GM12874 (cell line): ENCODE data around the gene KCNA2.

ENCODE experiments used
- TF ChIP-seq, protein P1 (sequence below): IDR thresholded peaks from 2 replicates; pipeline ENCODE4 v1.5.1; 2011; ENCODE audit warnings: low read depth, mild to moderate bottlenecking, control low read depth, low read length, moderate library complexity; ENCODE audit not compliant: insufficient read depth

The KCNA2 gene

DNA sequence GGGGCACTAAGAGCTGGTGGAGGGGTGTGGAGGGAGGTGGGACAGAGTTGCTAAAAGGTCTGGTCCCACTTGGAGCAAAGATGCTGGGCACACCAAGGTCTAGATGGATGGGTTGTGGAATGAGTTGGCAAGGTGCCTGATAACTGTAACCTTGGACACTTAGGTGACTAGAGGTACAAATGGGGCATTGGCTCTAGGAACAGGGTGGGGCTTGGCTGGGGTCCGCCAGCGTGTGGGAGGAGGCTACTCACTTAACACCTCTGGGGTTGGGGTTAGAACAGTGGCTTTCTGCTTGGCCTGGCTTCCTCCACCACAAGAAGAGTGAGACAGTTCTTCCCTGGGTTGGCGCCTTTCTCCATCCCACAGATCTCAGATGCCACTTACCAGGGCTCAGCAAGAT is 17.2 kb downstream of the KCNA2 start:
- TF ChIP-seq, protein P1, sequence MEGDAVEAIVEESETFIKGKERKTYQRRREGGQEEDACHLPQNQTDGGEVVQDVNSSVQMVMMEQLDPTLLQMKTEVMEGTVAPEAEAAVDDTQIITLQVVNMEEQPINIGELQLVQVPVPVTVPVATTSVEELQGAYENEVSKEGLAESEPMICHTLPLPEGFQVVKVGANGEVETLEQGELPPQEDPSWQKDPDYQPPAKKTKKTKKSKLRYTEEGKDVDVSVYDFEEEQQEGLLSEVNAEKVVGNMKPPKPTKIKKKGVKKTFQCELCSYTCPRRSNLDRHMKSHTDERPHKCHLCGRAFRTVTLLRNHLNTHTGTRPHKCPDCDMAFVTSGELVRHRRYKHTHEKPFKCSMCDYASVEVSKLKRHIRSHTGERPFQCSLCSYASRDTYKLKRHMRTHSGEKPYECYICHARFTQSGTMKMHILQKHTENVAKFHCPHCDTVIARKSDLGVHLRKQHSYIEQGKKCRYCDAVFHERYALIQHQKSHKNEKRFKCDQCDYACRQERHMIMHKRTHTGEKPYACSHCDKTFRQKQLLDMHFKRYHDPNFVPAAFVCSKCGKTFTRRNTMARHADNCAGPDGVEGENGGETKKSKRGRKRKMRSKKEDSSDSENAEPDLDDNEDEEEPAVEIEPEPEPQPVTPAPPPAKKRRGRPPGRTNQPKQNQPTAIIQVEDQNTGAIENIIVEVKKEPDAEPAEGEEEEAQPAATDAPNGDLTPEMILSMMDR, result no peak

DNA sequence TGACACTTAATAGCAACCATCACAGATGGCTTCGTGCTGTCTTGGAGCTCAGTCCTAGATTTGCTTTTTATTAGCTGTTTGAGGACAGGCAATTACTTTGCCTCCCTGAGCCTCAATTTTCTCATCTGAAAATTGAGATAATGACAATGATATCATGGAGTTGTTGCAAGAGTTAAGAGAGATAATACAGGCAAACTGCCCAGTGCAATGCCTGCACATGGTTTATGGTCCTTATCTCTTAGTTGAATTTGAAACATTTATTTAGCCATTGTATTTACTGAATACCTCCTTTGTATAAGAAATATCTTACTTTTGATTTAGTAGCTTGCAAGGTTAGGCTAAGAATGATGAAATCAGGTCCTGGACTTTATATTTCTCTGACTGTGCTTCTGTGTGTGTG is 17.7 kb downstream of the KCNA2 start:
- TF ChIP-seq, protein P1, result no peak

- TF ChIP-seq, protein P1, result no peak
These were observed 18.3 kb downstream of the KCNA2 start for GRCh38 chr1:110587906-110588305.

DNA sequence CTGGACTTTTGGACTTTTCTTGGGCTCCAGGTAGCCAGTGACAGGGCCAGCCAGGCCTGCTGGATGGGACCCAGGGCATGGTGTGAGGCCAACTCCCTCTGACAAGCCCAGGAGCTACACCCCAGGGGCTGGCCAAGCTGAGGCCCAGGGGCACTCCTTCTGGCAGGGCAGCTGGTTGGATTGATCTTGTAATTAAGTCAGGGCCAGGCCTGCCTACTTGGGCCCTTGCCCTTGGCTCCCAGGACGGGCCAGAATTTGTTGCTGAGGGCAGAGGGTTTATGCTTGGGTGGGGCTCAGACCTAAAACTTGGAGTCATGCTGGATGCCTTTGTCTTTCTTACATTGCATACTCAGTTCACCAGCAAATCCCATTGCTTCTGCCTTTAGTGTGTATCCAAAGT is 20.7 kb downstream of the KCNA2 start:
- TF ChIP-seq, protein P1, result no peak

GRCh38 chr1:110584045-110584444 is 22.1 kb downstream of the KCNA2 start:
- TF ChIP-seq, protein P1, result no peak

- TF ChIP-seq, protein P1, result no peak
These were observed 22.7 kb downstream of the KCNA2 start for GRCh38 chr1:110583505-110583904.

DNA sequence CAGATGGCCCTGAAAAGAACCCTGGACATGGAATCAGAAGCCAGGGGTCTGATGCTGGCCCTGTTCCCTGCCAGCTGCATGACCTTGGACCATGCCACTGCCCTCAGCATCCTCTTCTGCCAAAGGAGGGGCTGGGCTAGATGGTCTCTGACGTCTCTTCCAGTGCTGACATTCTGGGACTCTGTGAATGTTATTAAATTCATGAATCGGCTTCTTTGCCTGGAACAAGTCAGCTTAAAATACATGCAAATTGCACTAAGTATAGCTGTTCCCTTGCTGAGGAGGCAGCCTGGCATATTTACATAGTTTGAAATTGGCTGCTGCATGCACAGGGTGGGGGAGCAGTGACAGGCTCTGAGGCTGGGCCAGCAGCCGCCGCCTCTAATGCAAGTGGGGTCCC is 23.8 kb downstream of the KCNA2 start:
- TF ChIP-seq, protein P1, result no peak
